ENCODE measurements around the gene CNOT6L.

CNOT6L gene

DNA sequence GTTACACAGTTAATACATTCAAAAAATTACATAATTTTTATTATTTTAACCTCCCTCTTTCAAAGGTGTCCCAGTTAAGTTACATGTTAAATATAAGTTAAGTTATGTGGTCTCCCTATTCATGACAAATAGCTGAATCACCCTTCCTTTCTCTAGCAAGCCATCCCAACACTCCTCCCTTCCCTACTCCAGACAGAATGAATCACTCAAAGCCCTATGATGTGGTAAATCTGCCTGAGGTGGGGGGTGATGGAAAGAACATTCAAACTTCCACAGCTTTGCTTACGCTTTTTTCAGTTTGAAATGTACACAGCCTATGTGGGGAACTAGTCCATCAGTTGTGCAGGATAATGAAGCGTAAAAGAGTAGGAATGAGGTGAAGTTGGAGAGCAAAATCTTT lies 123.4 kb downstream of the CNOT6L start:
- DNase-seq (ENCODE audit: low read depth): peak; percentile 97
- TF ChIP-seq, protein P1, sequence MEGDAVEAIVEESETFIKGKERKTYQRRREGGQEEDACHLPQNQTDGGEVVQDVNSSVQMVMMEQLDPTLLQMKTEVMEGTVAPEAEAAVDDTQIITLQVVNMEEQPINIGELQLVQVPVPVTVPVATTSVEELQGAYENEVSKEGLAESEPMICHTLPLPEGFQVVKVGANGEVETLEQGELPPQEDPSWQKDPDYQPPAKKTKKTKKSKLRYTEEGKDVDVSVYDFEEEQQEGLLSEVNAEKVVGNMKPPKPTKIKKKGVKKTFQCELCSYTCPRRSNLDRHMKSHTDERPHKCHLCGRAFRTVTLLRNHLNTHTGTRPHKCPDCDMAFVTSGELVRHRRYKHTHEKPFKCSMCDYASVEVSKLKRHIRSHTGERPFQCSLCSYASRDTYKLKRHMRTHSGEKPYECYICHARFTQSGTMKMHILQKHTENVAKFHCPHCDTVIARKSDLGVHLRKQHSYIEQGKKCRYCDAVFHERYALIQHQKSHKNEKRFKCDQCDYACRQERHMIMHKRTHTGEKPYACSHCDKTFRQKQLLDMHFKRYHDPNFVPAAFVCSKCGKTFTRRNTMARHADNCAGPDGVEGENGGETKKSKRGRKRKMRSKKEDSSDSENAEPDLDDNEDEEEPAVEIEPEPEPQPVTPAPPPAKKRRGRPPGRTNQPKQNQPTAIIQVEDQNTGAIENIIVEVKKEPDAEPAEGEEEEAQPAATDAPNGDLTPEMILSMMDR (conservative IDR thresholded peaks at IDR 0.05; ENCODE audit: control insufficient read depth, insufficient read depth, low read depth, low read length): no peak
- H3K4me3 ChIP-seq (ENCODE audit: control insufficient read depth, low read depth, low read length): no peak overlapping the region

DNA sequence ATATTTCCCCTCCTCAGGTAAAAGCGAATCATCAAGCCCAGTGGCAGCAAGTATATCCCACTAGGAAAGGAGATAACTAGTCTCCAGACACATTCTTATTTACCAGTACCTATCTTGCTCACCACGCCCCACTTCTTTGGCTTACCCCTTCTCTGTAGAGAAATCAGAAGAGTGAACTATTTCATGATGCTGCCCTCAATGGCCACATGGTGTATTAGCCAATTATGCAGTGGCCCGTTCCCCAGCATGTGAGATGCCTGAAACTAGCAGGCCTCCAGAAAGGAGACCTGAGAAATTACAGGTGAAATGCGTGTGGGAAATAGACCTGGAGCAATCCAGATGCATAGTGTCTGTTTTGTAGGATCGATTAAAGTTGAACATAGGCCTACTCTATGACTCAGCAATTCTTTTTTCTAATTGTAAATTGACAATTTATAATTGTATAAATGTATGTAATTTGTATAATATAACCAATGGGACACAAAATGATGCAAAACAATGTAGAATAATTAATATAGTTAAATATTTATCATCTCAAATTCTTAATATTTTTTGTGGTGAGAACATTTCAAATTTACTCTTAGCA lies 126.2 kb downstream of the CNOT6L start:
- no peak for DNase-seq (ENCODE audit: low read depth)
- no peak overlapping the region for H3K4me3 ChIP-seq (ENCODE audit: control insufficient read depth, low read depth, low read length)
- TF ChIP-seq, protein P1 (conservative IDR thresholded peaks at IDR 0.05; ENCODE audit: control insufficient read depth, insufficient read depth, low read depth, low read length): no peak

DNA sequence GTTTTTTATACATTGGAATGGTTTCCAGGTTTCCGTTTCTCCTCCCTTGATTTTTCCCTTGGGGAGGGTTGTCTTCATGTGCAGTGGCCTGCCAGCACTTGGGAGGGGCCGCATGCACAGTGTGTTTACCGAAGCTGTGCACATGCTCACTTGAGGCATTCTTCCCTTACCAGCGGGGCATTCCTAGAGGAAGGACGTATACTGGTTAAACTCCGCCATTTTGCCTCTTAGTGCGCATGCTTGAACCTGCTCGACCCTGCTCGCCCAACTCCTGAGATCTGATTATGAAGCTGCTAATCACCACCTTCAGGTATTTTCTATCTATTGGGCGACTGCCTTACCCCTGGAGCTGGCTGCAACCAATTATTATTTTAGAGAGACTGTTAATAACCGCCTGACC lies 137.4 kb downstream of the CNOT6L start:
- no peak for DNase-seq (ENCODE audit: low read depth)
- TF ChIP-seq, protein P1 (conservative IDR thresholded peaks at IDR 0.05; ENCODE audit: control insufficient read depth, insufficient read depth, low read depth, low read length): no peak
- H3K4me3 ChIP-seq (ENCODE audit: control insufficient read depth, low read depth, low read length): no peak overlapping the region

DNA sequence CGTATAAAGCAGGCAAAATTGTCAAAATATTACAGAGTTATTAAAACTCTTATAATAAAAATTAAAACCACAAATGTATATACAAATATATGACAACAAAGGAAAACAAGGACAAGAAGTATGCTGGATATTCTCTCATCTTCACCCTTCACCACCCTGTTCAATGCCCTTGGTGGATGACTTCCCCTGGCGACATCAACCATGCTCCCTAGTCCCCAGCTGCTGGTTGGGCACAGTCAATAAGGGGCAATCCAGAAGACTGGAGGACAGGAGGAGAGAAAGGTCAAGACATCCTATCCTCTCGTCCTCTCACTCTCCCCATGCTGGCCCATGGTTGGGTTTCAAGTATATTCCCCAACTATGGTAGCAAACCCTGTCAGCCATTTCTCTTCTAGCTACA lies 142.3 kb downstream of the CNOT6L start:
- TF ChIP-seq, protein P1 (conservative IDR thresholded peaks at IDR 0.05; ENCODE audit: control insufficient read depth, insufficient read depth, low read depth, low read length): no peak
- H3K4me3 ChIP-seq (ENCODE audit: control insufficient read depth, low read depth, low read length): no peak overlapping the region
- DNase-seq (ENCODE audit: low read depth): no peak

DNA sequence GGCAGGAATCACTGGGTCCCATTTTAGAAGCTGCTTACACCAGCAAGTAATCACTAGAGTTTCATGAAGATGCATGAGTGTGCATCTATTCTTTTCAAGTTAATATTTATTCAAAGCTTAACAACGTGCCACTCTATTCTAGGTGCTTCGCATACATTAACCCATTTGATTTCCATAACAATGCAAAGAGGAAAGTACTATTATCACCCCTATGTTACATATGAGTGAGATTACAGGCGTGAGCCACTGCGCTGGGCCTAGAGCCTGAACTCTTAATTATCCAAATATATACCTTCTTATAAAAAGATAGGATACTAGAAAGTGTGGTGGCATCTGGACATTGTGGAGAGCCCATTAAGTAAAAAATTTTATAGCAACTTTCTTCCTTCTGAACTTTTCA lies 148.1 kb downstream of the CNOT6L start:
- TF ChIP-seq, protein P1 (conservative IDR thresholded peaks at IDR 0.05; ENCODE audit: control insufficient read depth, insufficient read depth, low read depth, low read length): no peak
- no peak overlapping the region for H3K4me3 ChIP-seq (ENCODE audit: control insufficient read depth, low read depth, low read length)
- no peak for DNase-seq (ENCODE audit: low read depth)

DNA sequence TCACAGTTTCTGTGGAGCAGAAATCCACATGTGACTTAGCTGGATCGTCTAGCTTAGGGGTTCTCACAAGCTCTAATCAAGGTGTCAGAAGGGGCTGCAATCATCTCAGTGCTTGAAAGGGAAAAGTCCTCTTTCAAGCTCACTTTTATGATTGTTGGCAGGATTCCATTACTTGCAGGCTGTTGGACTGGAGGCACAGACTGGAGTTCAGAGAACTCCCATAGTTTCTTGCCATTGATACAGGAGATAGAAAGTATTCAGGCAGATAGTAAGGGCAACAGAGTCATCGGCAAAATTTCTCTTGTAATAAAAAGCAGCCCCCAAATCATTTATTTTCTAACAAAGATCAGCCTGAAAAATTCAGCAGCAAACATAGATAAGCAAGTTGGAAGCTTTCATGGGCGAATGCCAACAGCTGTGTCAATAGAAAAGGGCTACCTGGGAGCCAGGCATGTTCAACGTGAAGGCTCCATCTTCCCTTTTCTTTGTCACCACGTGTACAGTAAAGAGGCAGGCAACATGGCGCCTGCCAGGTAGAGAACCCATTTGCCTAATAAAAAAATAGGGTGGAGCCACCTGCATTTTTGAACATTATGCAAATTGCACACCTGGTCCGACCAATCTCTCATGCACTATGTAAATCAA lies 149.1 kb downstream of the CNOT6L start:
- H3K4me3 ChIP-seq (ENCODE audit: control insufficient read depth, low read depth, low read length): no peak overlapping the region
- no peak for DNase-seq (ENCODE audit: low read depth)
- TF ChIP-seq, protein P1 (conservative IDR thresholded peaks at IDR 0.05; ENCODE audit: control insufficient read depth, insufficient read depth, low read depth, low read length): no peak

All from fibroblast of mammary gland (primary cell).